Measurements from ENCODE around the gene ARHGEF11.
"Not testable (repeated sequence)": the region's sequence is repeated elsewhere in the genome, so short reads cannot be mapped to it uniquely, and the experiment has no call there.

Gene ARHGEF11

GRCh38 chr1:157045250-157046218, at the start of gene ARHGEF11:
Gene ARHGEF11 (minus strand): TSS chr1:157045742. CDS start chr1:157044330, 1,412 bp downstream.
- no peak for DNase-seq

GRCh38 chr1:157095091-157095490, 49.5 kb upstream of the ARHGEF11 start:
- DNase-seq, result no peak

GRCh38 chr1:157092831-157093230, 47.3 kb upstream of the ARHGEF11 start:
- no peak for DNase-seq

GRCh38 chr1:157091668-157092273, 46.2 kb upstream of the ARHGEF11 start:
- no peak for DNase-seq

GRCh38 chr1:157091186-157091585, 45.6 kb upstream of the ARHGEF11 start:
- no peak for DNase-seq

- DNase-seq, result no peak
Observed at GRCh38 chr1:157090771-157091170, 45.2 kb upstream of the ARHGEF11 start.

- no peak for DNase-seq
Observed at GRCh38 chr1:157090196-157090647, 44.7 kb upstream of the ARHGEF11 start.

GRCh38 chr1:157089789-157090188, 44.2 kb upstream of the ARHGEF11 start:
- DNase-seq, result no peak

GRCh38 chr1:157088607-157089006, 43.1 kb upstream of the ARHGEF11 start:
- no peak for DNase-seq

GRCh38 chr1:157087030-157087429, 41.5 kb upstream of the ARHGEF11 start:
- no peak for DNase-seq

- no peak for DNase-seq
Observed at GRCh38 chr1:157086299-157086698, 40.8 kb upstream of the ARHGEF11 start.

GRCh38 chr1:157085421-157085820, 39.9 kb upstream of the ARHGEF11 start:
- DNase-seq, result peak; percentile 86

- DNase-seq, result no peak
Observed at GRCh38 chr1:157084720-157085119, 39.2 kb upstream of the ARHGEF11 start.

GRCh38 chr1:157081707-157082106, 36.2 kb upstream of the ARHGEF11 start:
- no peak for DNase-seq

- no peak for DNase-seq
Observed at GRCh38 chr1:157080714-157081113, 35.2 kb upstream of the ARHGEF11 start.

GRCh38 chr1:157077394-157077793, 31.9 kb upstream of the ARHGEF11 start:
- no peak for DNase-seq

GRCh38 chr1:157073944-157074685, 28.6 kb upstream of the ARHGEF11 start:
- no peak for DNase-seq

- DNase-seq, result no peak
Observed at GRCh38 chr1:157069601-157070000, 24.1 kb upstream of the ARHGEF11 start.

GRCh38 chr1:157059241-157059640, 13.7 kb upstream of the ARHGEF11 start:
- DNase-seq, result not testable (repeated sequence)

- DNase-seq, result no peak
Observed at GRCh38 chr1:157056269-157056668, 10.7 kb upstream of the ARHGEF11 start.

- not testable (repeated sequence) for DNase-seq
Observed at GRCh38 chr1:157055729-157056128, 10.2 kb upstream of the ARHGEF11 start.

GRCh38 chr1:157050836-157051235, 5.3 kb upstream of the ARHGEF11 start:
- no peak for DNase-seq

GRCh38 chr1:157047062-157047410, 1.5 kb upstream of the ARHGEF11 start:
- no peak for DNase-seq

All from SIG-M5 (cell line).